H1 (cell line): ENCODE results near the gene GPR15LG.

ENCODE experiments used
- CTCF ChIP-seq, 3 experiments: IDR thresholded peaks; 1 replicate in 2 of 3; 2 replicates in 1 of 3; pipeline versions ENCODE4 v1.5.1 to v1.6.1; 2011; ENCODE audit warnings: low read length in 3 of 3, mild to moderate bottlenecking in 3 of 3, inconsistent platforms in 2 of 3, low read depth in 1 of 3, moderate library complexity in 1 of 3; ENCODE audit not compliant: insufficient read depth in 1 of 3; ENCODE audit errors: control extremely low read depth in 1 of 3
- NANOG ChIP-seq: IDR thresholded peaks from 2 replicates; pipeline ENCODE4 v1.6.1; 2011; ENCODE audit warnings: low read length, low read depth, mild to moderate bottlenecking, inconsistent platforms; ENCODE audit not compliant: insufficient read depth, poor library complexity, severe bottlenecking
- NRF1 ChIP-seq: IDR thresholded peaks from 2 replicates; pipeline ENCODE4 v1.6.1; 2011; ENCODE audit warnings: mild to moderate bottlenecking, low read depth, low read length, improper control_type of control experiment
- PHF8 ChIP-seq: fragments of 200-600 bp; sonication (generic); conservative IDR thresholded peaks from 2 replicates; pipeline ENCODE4 v1.7.1; 2012; ENCODE audit warnings: low read depth, mild to moderate bottlenecking, inconsistent platforms, low read length, moderate library complexity
- POLR2AphosphoS5 ChIP-seq: IDR thresholded peaks from 2 replicates; pipeline ENCODE4 v1.6.1; 2011; ENCODE audit warnings: low read depth, low read length
- RBBP5 ChIP-seq: IDR thresholded peaks from 2 replicates; pipeline ENCODE4 v1.7.1; 2012; ENCODE audit warnings: low read depth, mild to moderate bottlenecking, inconsistent platforms, low read length, moderate library complexity, borderline replicate concordance
- ZNF274 ChIP-seq: IDR thresholded peaks from 2 replicates; pipeline ENCODE4 v1.7.0; 2012; ENCODE audit warnings: low read length, borderline replicate concordance; ENCODE audit errors: extremely low read depth

DNA sequence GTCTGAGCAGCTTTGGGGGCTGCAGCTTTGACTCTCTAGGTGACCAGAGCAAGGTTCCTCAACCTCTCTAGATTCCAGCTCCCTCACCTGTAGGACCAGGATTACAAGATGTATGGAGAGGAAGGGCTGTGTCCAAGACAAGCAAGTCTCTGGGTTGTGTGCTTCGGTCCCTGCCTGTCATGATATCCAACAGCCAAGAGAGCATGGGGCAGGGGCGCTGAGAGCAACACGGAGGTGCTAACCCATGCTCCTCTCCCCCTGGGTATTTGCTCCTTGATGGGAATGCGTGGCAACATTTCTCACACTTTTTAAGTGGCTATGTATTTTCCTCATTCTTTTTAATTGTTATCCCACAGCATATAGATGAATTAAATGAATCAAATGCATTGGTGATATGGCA is 31.0 kb downstream of the GPR15LG start:
- TF ChIP-seq CTCF (IDR thresholded peaks at IDR 0.05; ENCODE audit: control extremely low read depth in 1 of 3, insufficient read depth in 1 of 3, low read depth in 1 of 3, low read length in 3 of 3) = no peak
- TF ChIP-seq NRF1 = no peak
- no peak for TF ChIP-seq POLR2AphosphoS5
- TF ChIP-seq ZNF274 = no peak
- TF ChIP-seq NANOG = no peak
- no peak for TF ChIP-seq RBBP5
- TF ChIP-seq PHF8 = no peak
